NCI-H748 treated with DMSO at 0.1 percent for 48 hours (cell line): ENCODE measurements around the gene GALNT10.

Experiments used
- DNase-seq: peaks from one replicate; lab custom pipeline; 2025; lab: John Stamatoyannopoulos, UW

The GALNT10 gene

DNA sequence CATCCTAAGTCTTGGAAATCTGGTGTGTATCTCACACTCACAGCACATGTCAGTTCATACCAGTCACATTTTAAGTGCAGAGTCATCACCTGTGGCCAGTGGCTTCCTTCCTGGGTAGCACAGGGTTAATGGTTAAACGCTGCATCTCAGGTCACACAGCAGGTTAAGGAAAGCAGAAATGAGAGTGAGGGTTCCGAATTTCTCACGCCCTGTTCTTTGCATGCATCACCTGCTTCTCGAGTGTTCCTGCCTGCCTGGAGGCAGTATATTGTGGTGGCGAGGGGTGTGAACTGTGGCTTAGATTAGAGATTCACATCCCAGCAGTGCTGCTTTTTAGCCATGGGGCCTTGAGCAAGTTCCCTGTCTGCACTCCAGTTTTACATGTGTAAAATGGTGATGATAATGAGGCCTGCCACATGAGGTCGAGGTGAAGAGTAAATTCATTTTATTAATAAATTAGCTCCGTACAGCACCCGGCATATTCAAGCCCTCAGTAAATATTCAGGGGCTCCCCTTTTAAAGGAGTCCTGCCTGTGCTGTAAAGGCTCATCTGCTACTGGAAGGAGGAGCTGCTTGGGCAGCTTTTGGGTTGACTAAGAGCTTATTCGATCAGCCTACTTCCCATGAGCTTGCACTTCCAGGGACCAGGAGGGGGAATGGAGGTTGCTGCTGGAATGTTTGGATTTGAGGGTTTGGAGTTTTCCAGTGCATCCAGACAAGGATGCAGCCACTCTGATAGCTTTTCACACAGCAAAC is 194.1 kb downstream of the GALNT10 start:
- no peak for DNase-seq

DNA sequence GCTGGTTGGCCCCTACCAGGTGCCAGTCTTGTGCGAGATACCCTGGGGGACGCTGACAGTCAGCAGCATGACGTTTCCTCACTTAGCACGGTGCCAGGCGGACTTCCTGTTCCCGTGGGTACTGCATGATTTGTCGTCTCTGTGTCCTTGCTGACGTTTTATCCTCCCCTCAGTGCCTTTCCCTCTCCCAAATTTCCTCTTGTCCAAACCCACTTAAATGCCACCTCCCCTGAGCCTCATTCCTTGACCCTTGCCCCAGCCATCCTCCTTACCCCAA is 194.6 kb downstream of the GALNT10 start:
- no peak for DNase-seq

DNA sequence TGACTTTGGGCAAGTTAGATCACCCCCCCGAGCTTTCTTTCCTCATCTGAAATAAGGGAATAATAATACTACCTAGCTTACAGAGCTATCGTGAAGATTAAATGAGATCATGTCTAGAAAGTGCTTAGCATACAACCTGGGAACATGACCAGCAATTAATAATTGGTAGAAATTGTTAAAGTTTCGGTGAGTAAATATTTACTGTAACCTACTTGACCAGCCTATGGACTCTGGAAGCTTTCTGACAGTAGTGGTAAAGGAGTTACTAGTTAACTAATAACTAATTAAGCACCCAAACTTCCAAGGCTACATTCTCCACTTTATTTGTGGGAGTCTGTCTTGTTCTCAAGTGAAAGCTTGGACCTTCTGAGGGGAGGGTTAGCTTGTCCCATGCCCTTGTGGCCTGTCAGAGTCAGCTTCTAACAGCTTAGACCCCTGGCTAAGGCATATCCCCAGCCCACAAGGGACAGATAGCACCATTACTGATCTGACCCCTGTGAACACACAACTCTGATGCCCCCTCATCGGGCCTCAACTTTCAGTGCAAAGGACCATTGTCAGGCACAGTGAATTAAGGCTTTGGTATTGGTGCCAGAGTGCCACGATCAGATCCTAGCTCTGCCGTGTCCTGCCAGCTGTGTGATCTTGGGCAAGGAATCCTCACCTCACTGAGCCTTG is 196.6 kb downstream of the GALNT10 start:
- no peak for DNase-seq

DNA sequence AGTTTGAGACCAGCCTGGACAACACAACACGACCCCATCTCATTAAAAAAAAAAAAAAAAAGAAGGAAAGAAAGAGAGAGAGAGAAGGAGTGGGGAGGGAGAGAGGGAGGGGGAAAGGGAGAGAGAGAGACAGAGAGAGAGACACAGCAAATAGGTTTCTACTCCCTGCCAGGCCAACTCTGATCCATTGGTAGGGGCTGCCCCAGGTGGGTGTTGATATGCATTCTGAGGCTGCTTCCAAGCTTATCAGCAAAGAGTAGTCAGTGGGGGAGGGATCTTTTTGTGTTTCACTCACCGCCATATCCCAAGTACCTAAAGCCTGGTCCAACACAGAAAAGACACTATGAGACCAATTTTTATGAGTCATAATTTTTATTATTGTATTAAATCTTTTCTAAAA is 198.3 kb downstream of the GALNT10 start:
- no peak for DNase-seq

DNA sequence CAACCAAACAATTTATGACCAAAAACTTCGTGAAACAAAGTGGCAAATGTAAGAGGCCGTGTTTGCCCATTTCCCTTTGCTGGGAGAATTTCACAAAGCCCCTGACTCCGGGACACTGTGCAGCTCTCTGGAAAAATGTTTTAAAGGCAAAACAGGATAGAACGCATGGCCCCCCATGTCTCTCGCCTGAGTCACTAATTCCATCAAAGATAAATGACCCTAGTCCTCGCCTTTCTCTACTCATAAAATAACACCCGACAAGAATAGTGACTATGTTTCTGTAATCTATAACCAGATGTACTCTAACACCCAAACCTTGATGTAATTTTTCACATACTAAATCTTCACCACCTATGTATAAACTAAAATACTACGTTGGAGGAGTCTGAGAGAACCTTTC is 199.6 kb downstream of the GALNT10 start:
- no peak for DNase-seq

DNA sequence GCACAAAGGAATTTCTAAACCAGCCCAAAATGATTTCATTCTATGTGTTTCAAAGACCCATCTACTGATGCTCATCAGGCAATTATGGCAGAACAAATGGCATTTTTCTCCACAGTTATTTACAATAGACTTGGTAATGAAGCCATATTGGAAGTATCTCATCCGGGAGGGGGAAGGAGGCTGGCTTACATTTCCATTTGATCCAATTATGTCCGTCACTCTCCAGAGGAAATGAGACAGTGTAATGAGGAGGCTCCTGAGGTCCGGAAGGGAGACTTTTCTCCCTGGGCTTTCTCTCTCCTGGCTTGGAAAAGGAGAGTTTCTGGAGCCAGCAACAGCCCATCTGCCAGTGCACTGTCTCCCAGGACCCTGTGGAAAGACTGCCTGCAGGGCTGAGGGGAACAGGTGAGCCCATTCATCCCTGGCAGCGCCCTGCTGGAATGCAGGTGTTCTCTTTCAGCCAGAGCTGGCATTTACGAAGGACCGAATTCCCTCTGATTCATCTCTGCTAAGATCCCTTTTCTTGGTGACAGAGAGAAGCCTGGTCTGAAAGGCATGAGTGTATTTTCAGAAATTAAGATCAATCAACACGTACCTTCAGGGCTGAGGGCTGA is 200.3 kb downstream of the GALNT10 start:
- no peak for DNase-seq

DNA sequence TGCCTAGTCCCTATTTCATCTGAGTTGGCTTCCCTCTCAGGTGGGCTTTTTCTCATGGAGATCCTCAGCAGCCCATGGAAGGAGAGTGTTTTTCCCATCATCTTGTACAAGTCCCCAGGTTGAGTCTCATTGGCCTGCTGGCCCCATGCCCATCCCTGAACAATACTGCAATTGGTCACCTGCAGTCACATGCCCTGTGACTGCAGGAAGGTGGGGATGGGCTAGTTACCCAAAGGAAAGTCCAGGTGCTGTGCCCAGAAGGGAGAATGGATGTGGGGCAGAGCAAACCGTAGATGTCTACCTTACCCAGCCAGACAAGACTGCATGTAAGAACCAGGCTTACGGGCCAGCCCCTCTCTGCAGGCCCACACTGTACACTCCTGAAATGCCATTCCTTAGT is 201.3 kb downstream of the GALNT10 start:
- no peak for DNase-seq

DNA sequence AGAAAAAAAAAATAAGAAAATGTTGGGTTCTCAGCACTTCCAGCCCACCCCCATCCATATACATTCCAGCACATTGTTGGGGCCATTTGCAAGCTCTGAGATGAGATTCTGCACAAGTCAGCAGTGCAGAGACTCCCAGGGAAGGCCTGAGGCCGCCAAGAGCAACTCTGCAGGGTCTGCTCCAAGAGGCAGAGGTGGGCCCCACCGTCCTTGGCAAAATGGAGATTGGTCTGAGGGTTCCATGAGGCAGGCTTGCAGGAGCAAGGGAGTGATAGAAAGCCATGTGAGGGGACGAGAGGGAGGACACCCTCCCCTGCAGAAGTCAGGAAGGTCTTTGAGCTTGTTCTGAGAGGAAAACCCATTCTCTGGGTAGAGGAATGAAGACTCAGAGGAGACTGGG is 203.3 kb downstream of the GALNT10 start:
- no peak for DNase-seq

DNA sequence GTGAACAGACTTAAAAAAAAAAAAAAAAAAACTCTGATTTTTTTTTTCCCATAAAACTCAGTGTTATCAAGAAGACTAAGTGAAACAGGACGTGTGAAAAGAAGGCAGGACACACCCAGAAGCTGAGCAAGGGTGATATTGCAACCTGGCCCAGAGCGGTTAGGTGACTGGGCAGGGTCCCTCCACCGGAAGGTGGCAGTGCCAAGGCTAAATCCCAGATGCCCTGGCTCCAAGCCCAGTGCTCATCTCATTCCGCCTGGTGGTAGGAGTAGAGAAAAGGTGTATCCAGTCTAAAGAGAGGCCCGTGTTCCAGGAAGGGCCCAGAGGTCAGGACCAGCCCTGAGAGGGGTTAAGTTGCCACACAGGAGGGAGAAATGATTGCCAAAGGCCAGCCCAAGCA is 203.8 kb downstream of the GALNT10 start:
- no peak for DNase-seq

DNA sequence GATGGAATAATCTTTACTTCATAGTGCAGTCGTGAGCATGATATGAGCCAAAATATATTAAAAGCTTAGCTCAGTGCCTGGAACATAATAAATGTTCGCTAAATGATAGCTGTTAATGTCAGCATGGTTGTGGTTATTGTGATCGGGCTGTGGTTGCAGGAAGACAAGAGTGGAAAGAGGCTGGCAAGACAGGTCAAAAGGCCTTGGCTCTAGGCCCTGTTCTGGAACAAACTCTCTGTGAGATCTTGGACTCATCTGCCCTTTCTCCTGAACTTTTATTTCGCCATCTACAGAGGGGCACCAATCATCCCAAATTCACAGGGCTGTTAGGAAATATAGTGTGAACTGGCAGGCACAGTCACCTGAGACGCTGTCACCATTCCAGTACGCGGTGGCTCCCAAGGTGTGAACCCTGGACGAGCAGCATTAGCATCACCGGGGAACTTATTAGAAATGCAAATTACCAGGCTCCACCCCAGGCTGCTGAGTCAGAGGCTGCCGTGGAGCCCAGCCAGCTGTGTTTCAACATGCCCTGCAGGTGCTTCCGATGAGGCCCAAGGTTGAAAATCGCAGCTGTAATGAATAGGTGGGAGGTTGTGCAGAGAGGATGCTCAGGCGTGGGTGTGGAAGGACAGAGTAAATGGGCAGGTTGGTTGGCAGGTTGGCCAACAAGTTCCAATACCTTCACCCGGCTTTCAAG is 205.0 kb downstream of the GALNT10 start:
- DNase-seq = no peak

DNA sequence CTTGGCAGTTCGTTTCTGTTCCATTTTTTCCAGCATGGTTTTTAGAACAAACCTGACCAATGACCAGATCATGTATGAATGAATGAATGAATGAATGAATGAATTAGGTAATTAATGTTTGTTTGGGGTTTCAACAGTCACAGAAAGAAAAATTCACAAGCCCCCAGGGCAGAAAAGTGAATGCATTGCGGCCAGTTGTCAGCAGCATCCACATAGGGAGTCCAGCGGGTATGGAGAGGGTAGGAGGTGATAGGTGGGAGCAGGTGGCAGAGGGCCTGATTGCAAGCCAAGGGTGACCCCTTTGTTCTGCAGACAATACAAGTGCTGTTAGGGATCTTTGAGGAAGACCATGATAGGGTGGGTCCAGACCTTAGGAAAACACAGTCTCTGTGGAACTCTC is 205.6 kb downstream of the GALNT10 start:
- DNase-seq = no peak

DNA sequence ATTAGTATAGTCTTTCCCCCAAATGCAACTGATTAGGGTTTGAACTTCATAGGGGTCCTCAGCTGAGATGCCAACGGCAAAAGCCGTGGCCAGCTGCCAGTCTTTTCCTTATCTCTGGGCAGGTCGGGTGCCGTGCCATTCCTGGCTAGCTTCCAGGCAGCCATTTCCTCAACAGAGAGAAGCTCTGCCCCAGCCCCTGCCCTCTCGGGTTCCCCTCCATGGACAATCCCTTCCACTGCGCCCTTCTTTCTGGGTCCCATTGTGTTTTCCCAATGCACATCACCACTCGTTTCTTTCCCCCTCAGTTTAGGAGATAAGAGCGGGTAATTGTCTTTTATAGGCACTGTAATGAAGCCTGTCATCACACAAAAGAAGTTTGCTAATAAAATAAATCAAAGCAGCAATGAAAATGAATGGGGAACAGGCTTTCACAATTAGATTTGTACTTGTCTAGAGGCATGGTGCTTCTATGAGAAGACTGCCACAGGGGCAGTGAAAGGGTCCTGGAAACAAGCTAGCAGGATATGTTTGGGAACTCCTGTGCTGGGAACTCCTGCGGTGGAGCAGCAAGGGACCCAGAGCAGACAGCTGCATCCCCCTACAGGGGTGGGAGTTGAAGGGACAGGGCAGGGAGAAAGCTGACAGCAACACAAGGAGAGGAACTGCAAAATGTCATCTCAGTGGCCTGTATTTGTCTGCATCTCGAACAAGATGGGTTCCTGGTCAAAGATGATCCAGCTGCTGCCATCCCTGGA is 207.3 kb downstream of the GALNT10 start:
- DNase-seq = peak; percentile 26

DNA sequence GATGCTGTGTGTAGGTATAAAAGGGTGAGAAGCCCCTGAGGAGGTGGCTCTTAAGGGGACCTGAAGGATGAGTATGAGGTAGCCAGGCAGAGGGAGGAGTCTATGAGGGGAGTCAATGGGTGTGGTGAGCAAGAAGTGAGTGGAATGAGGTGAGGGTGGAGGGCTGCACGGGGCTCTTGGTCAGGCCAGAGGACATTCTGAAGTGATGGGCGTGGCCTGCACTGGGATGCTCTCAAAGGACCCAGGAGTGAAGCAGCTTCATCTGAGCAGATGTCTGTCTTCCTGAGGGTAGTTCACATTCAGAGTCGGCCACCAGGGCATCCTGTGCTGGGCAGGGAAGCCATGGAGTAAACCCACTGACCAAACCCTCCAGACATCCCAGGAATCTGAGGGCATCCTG is 210.1 kb downstream of the GALNT10 start:
- DNase-seq = no peak

DNA sequence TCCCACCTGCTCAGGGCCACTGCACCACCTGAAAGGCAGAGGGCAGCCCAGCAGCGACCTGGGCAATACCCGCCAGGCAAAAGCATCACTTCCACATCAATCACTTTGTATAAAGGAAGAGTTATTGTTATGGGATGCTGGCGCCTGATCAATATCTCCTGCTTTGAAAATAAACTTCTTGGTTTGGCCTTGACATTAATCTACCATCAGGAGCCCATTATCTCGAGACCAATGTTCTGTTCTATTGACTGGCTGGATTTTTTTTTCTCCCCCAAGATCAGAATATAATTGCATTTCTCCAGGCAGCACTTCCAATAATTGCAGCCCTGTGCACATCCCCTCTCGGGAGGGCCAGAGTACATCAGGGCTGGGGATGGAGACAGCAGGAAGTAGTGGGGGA is 210.8 kb downstream of the GALNT10 start:
- no peak for DNase-seq

DNA sequence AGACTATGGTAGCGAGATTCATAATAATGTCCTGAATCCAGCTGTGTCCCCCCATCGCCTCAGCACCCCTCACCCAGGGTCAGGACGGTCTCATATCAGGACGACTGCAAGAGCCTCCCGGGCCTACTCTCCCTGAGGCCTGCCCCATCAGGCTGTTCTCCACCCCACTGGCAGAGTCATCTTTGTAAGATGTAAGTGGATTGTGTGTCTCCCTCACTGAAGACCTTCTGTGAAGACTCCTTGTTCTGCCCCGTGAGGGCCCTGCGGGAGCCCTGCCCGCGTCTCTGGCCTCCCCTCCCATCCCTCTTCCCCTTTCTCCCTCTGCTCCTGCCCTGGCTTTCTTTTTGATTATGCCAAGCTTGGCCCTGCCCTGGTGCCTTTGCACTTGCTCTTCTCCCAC is 211.4 kb downstream of the GALNT10 start:
- DNase-seq = no peak

DNA sequence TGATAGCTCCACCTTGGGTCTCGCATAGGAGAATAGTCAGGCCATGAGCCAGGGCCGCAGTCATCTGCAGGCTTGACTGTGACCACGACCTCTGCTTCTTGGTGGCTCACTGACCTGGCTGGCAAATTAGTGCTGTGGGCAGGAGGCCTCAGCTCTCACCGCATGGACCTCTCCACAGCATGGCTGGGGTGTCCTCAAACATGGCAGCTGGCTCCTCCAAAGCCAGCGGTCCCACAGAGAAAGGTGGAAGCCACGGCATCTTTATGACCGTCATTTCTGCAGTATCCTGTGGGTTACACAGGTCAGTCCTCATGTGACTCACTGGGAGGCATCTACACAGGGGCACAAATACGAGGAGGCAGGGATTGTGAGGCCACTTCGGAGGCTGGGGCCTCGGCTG is 212.1 kb downstream of the GALNT10 start:
- DNase-seq = no peak

DNA sequence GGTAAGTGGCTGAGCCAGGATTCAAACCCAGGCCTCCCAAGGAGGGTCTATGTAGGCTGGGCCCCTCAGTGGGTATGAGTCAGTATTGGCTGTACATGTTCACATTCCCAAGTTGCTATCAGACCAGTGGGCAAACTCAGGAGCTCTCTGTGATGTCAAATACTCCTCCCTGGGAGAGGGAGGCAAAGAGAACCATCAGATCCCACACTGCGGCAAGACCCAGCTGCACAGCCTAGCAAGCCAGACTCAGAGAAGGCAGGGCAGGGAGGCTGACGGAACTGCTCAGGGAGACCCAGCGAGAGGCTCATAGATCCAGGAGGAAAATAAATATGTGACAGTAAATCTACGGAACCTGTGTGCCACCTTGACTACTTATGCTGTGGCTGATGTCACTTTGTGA is 212.7 kb downstream of the GALNT10 start:
- DNase-seq = no peak

DNA sequence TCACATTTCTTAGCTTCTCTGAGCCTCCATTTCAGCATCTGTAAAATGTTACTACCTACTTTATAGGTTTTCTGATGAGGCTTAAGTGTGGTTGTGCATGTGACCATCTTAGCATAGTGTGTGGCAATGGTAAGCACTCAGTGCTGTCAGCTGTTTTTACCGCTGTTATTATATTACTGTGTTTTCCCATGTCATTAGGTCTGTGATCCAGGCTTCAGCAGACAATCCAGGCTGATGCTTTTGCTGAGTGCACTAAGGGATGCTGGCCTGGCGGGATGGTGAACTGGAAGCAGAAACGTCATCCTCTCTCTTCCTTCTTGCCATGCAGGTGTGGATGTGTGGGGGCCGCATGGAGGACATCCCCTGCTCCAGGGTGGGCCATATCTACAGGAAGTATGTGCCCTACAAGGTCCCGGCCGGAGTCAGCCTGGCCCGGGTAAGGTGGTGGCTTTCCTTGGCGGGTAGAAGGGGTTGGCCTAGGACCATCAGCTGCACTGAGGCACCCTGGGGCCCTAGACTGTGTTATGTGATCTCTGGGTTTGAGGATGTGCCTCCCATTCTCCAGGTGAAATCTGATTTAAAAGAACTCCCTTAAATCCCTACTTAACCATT is 213.3 kb downstream of the GALNT10 start:
- no peak for DNase-seq

DNA sequence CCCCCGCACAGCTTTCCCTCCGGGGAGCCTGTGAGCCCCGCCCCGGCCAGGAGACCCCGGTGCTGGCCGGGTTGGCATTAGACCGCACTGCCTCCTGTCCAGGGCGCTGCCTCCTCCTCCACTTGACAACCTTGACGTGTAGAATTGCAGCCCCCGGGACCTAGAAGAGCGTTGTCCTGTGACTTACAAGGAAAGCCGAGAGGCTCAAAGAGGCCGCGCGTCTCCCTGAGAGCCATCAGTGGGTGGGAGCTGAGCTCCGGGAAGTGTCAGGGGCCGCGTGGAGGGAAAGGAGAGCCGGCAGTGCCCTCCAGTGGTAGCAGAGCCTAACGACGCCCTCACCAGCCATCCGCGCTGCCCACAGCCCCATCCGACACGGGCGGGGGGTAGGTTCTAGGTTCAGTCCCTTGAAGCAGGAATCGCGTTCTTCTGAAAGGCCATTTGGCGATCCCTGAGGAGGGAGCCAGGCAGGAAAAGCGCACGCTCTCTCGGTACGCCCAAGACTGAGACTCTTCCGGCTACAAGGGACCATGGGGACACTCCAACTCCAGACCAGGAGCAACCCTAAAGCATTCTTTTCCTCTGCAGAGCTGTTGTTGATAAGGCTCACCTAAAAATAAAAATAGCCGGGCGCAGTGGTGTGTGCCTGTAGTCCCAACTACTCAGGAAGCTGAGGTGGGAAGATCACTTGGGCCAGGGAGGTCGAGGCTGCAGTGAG is 214.7 kb downstream of the GALNT10 start:
- peak; percentile 55 for DNase-seq

DNA sequence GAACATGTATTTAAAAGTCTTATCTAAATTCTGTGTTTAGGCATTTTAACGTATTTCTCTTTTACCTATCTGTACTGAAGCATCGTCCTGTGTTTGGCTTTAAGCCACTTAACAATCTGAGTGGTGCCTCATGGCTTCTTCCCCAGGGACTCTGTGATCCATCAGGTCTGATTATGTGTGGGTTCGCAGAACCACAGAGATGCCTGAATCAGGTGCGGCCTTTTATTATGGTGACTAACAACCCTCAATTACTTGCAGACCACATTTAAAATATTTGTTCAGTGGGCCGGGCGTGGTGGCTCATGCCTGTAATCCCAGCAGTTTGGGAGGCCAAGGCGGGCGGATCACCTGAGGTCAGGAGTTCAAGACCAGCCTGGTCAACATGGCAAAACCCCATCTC is 215.7 kb downstream of the GALNT10 start:
- DNase-seq = no peak

DNA sequence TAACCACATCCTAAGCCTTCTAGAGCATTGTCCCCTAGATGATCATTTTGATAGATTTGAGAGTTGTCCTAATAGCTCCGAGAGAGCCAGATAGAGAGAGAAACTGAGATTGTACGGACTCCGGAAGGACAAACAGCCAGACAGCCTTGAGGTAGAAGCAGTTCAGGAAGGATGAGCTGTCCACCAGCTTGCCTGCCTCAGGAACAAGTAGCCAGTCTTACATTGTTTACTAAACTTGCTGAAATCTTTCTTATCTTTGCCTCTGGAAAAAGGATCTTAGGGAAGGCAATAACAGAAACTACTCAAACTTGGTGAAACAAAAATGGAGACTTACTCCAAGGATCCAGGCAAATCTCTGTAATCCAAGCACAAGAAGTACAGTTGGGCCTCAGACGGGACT is 216.3 kb downstream of the GALNT10 start:
- no peak for DNase-seq
